Neural progenitor cell (in vitro differentiated cells): Measurements from ENCODE around the gene ADARB2. TPM values are rescaled to one million over a fixed set of nuclear protein-coding genes. Genes with fewer than 3 reads are reported as not detected.

Source experiments
- DNase-seq: peaks from one replicate; pipeline ENCODE4 v3.0.0-alpha.2; 2016; ENCODE audit warnings: low spot score
- H2AFZ ChIP-seq: fragments of 200-600 bp; sonication (generic); replicated peaks from 2 replicates; pipeline ENCODE4 v1.6.1; 2016; ENCODE audit warnings: antibody characterized with exemption
- H3F3A ChIP-seq: fragments of 200-600 bp; sonication (generic); 2 replicates; pipeline ENCODE4 v1.6.1; 2016; ENCODE audit warnings: antibody characterized with exemption, low read depth
- H3K27ac ChIP-seq: fragments of 200-600 bp; sonication (generic); 2 replicates; pipeline ENCODE4 v1.5.1; 2016; ENCODE audit warnings: mild to moderate bottlenecking
- H3K27me3 ChIP-seq: fragments of 200-600 bp; sonication (generic); 2 replicates; pipeline ENCODE4 v1.6.1; 2016; ENCODE audit warnings: mild to moderate bottlenecking, moderate library complexity
- H3K36me3 ChIP-seq: fragments of 200-600 bp; sonication (generic); 2 replicates; pipeline ENCODE4 v1.5.1; 2016
- H3K4me1 ChIP-seq: fragments of 200-600 bp; sonication (generic); 2 replicates; pipeline ENCODE4 v1.6.1; 2016; ENCODE audit warnings: mixed run types
- H3K4me2 ChIP-seq: fragments of 200-600 bp; sonication (generic); 2 replicates; pipeline ENCODE4 v1.6.1; 2016
- H3K4me3 ChIP-seq: fragments of 200-600 bp; sonication (generic); 2 replicates; pipeline ENCODE4 v1.5.1; 2016
- H3K79me2 ChIP-seq: fragments of 200-600 bp; sonication (generic); 2 replicates; pipeline ENCODE4 v1.6.1; 2016; ENCODE audit warnings: low read depth
- H3K9ac ChIP-seq: fragments of 200-600 bp; sonication (generic); 2 replicates; pipeline ENCODE4 v1.6.1; 2016
- H3K9me3 ChIP-seq: fragments of 200-600 bp; sonication (generic); 2 replicates; pipeline ENCODE4 v1.5.1; 2016; ENCODE audit warnings: low read depth
- H4K20me1 ChIP-seq: fragments of 200-600 bp; sonication (generic); 2 replicates; pipeline ENCODE4 v1.6.1; 2016; ENCODE audit warnings: low read depth
- H3K27ac Mint-ChIP-seq: 3 replicates; pipeline ENCODE4 v1.8.0; 2021; ENCODE audit warnings: mixed read lengths
- H3K27me3 Mint-ChIP-seq: 2 replicates; pipeline ENCODE4 v1.8.0; 2022; ENCODE audit warnings: low read depth, mild to moderate bottlenecking, inconsistent platforms, moderate library complexity, mixed read lengths; ENCODE audit not compliant: insufficient read depth
- H3K36me3 Mint-ChIP-seq: 3 replicates; pipeline ENCODE4 v1.8.0; 2021; ENCODE audit warnings: mixed read lengths
- H3K4me1 Mint-ChIP-seq: 3 replicates; pipeline ENCODE4 v1.8.0; 2021; ENCODE audit warnings: mixed read lengths
- H3K4me3 Mint-ChIP-seq: 3 replicates; pipeline ENCODE4 v1.8.0; 2021; ENCODE audit warnings: mild to moderate bottlenecking, moderate library complexity, mixed read lengths
- H3K9me3 Mint-ChIP-seq: 3 replicates; pipeline ENCODE4 v1.8.0; 2020; ENCODE audit warnings: mixed read lengths
- EZH2 ChIP-seq: fragments of 200-600 bp; sonication (generic); IDR thresholded peaks from 2 replicates; pipeline ENCODE4 v1.6.1; 2017; ENCODE audit warnings: antibody characterized with exemption, mild to moderate bottlenecking, moderate library complexity
- EZH2phosphoT487 ChIP-seq: fragments of 200-600 bp; sonication (generic); IDR thresholded peaks from 2 replicates; pipeline ENCODE4 v1.6.1; 2017; ENCODE audit warnings: antibody characterized with exemption
- total RNA-seq: library from RNA; depleted of rRNA; stranded (reverse); fragments of >200 nt; gene quantifications from 2 replicates; pipeline ENCODE4 v1.2.3, GENCODE V29; 2015; ENCODE audit warnings: low replicate concordance
- TF ChIP-seq, protein P1 (sequence below): fragments of 200-600 bp; sonication (generic); IDR thresholded peaks from 2 replicates; pipeline ENCODE4 v1.5.1; 2017; ENCODE audit warnings: antibody characterized with exemption, mild to moderate bottlenecking

Gene ADARB2
- total RNA-seq, 1 donor from 2014 or later: not detected

DNA sequence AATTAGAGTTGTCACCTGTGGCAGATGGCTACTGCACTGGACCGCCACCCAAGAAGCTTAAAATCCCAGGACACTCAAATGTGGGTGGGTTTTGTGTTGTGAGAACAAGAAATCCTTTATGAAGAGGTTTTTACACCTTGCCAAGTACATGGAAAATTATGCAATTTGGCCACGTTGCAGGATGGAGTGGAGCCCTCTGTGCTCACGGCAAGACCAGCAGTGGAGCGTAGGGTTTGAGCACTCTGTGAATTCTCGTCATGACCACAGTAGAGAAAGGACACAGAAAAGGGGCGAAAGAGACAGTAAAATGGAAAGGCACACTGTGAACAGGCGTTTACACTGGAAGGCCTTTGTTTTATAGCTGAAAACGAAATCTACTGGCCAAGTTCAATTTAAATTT lies 222.6 kb downstream of the ADARB2 start:
- no peak overlapping the region for H3K4me3 Mint-ChIP-seq
- Histone ChIP-seq H3K79me2 (no peaks in the 10 kb centered on the region), H2AFZ (no peak overlapping the region), H3K9ac (no peak overlapping the region), H3K36me3 (no peaks in the 10 kb centered on the region), H3K4me2 (no peak overlapping the region), H3F3A (no peaks in the 10 kb centered on the region), H3K27ac (no peak overlapping the region), H4K20me1 (no peaks in the 10 kb centered on the region), H3K4me3 (no peak overlapping the region), H3K27me3 (no peaks in the 10 kb centered on the region), H3K9me3 (no peaks in the 10 kb centered on the region), H3K4me1 (no peaks in the 10 kb centered on the region)
- H3K9me3 Mint-ChIP-seq: peaks cover 5% of the 10 kb centered on the region
- no peak for DNase-seq
- H3K27me3 Mint-ChIP-seq: peaks cover 7% of the 10 kb centered on the region
- no peak overlapping the region for H3K27ac Mint-ChIP-seq
- TF ChIP-seq EZH2phosphoT487 (no peak), EZH2 (no peak)
- TF ChIP-seq, protein P1, sequence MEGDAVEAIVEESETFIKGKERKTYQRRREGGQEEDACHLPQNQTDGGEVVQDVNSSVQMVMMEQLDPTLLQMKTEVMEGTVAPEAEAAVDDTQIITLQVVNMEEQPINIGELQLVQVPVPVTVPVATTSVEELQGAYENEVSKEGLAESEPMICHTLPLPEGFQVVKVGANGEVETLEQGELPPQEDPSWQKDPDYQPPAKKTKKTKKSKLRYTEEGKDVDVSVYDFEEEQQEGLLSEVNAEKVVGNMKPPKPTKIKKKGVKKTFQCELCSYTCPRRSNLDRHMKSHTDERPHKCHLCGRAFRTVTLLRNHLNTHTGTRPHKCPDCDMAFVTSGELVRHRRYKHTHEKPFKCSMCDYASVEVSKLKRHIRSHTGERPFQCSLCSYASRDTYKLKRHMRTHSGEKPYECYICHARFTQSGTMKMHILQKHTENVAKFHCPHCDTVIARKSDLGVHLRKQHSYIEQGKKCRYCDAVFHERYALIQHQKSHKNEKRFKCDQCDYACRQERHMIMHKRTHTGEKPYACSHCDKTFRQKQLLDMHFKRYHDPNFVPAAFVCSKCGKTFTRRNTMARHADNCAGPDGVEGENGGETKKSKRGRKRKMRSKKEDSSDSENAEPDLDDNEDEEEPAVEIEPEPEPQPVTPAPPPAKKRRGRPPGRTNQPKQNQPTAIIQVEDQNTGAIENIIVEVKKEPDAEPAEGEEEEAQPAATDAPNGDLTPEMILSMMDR: no peak
- H3K36me3 Mint-ChIP-seq: no peaks in the 10 kb centered on the region
- peaks cover 2% of the 10 kb centered on the region for H3K4me1 Mint-ChIP-seq

DNA sequence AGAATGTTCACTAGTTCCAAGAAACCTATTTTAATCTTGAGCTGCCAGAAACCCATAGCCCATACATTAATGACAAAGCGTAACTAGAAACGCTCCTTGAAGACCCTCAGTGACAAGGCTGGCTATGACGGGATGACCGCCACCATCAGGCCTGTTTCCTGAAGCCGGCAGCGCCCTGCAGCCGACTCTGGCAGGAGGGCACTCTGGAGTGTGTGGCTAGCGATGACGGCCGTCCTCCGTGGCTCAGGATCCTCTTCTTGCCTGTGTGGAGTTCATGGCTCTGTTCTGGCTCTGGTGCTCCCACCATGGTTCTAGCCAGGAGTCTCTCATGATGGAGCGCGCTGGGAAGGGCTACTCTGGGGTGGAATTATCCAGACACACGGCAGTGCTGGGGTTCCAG lies 224.1 kb downstream of the ADARB2 start:
- Histone ChIP-seq H3K4me1 (no peaks in the 10 kb centered on the region), H4K20me1 (no peaks in the 10 kb centered on the region), H3K9ac (no peak overlapping the region), H3K36me3 (no peaks in the 10 kb centered on the region), H3K4me2 (no peak overlapping the region), H3K79me2 (no peaks in the 10 kb centered on the region), H3K27ac (no peak overlapping the region), H2AFZ (no peak overlapping the region), H3K27me3 (no peaks in the 10 kb centered on the region), H3K4me3 (no peak overlapping the region), H3K9me3 (no peaks in the 10 kb centered on the region), H3F3A (no peaks in the 10 kb centered on the region)
- H3K27ac Mint-ChIP-seq: no peak overlapping the region
- no peaks in the 10 kb centered on the region for H3K36me3 Mint-ChIP-seq
- peaks cover 2% of the 10 kb centered on the region for H3K4me1 Mint-ChIP-seq
- peaks cover 4% of the 10 kb centered on the region for H3K27me3 Mint-ChIP-seq
- no peak for DNase-seq
- TF ChIP-seq, protein P1: no peak
- no peak for TF ChIP-seq EZH2phosphoT487
- no peak for TF ChIP-seq EZH2
- peaks cover 5% of the 10 kb centered on the region for H3K9me3 Mint-ChIP-seq
- no peak overlapping the region for H3K4me3 Mint-ChIP-seq

DNA sequence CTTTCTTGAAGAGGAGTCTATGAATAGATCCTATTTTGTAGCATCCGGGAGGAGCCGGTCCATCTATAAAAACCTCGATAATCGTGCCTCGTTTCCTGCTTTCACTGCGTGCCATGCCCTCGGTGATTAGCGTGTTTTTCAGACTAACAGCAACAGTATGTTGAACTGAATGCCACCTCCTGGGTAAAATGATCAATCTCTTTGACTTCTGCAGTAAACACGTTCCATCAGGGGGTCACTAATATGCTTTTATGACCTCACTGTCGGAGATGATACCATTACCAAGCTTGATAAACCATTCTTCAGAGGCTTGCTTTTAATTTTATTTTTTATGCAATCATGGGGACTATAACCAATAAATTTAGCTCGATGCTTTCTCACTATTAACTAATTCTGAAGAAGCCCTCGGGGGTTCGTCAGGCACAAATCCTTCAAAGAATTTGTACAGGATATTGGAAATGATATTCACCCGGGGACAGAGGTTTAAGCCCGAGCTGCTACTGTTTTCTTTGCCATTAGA lies 228.3 kb downstream of the ADARB2 start:
- Histone ChIP-seq H3K4me1 (no peaks in the 10 kb centered on the region), H3K9me3 (no peaks in the 10 kb centered on the region), H3K4me2 (no peak overlapping the region), H3K4me3 (no peak overlapping the region), H3K36me3 (no peaks in the 10 kb centered on the region), H3K9ac (no peak overlapping the region), H3K27me3 (no peaks in the 10 kb centered on the region), H4K20me1 (no peaks in the 10 kb centered on the region), H3K79me2 (no peaks in the 10 kb centered on the region), H3F3A (no peaks in the 10 kb centered on the region), H3K27ac (no peak overlapping the region), H2AFZ (no peak overlapping the region)
- peaks cover 3% of the 10 kb centered on the region for H3K9me3 Mint-ChIP-seq
- no peak overlapping the region for H3K4me3 Mint-ChIP-seq
- no peaks in the 10 kb centered on the region for H3K4me1 Mint-ChIP-seq
- no peaks in the 10 kb centered on the region for H3K27me3 Mint-ChIP-seq
- no peak for TF ChIP-seq EZH2
- TF ChIP-seq EZH2phosphoT487: no peak
- TF ChIP-seq, protein P1: no peak
- no peak overlapping the region for H3K27ac Mint-ChIP-seq
- no peak for DNase-seq
- no peaks in the 10 kb centered on the region for H3K36me3 Mint-ChIP-seq

DNA sequence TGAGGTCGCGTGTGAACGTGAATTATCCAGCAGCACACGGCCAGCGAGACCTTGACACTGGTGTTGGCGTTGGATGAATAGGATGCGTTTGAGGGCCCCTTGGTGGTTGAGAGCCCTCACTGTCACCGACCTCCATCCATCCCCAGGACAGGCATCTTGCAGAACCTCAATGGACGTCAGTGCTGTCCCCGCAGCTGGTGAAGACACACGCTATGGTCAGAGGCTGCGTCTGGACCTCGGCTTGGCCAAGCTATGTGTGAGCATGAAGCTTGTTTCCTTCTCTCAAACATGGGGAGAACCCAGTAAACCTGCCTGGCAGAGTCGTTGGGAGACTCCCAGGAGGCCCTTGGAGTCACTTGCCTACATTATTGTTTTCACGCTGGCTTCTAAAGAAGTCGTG lies 229.2 kb downstream of the ADARB2 start:
- H3K27ac Mint-ChIP-seq: no peak overlapping the region
- H3K79me2 ChIP-seq: no peaks in the 10 kb centered on the region
- H3K9ac ChIP-seq: no peak overlapping the region
- H3K4me3 ChIP-seq: no peak overlapping the region
- no peak overlapping the region for H2AFZ ChIP-seq
- H3K4me1 Mint-ChIP-seq: no peaks in the 10 kb centered on the region
- H3K4me1 ChIP-seq: no peaks in the 10 kb centered on the region
- no peaks in the 10 kb centered on the region for H3K36me3 ChIP-seq
- H3K4me3 Mint-ChIP-seq: no peak overlapping the region
- no peaks in the 10 kb centered on the region for H3K9me3 ChIP-seq
- H4K20me1 ChIP-seq: no peaks in the 10 kb centered on the region
- peaks cover 5% of the 10 kb centered on the region for H3K9me3 Mint-ChIP-seq
- no peaks in the 10 kb centered on the region for H3K36me3 Mint-ChIP-seq
- DNase-seq: no peak
- TF ChIP-seq EZH2 (no peak), EZH2phosphoT487 (no peak)
- TF ChIP-seq, protein P1: no peak
- H3K27ac ChIP-seq: no peak overlapping the region
- no peaks in the 10 kb centered on the region for H3K27me3 Mint-ChIP-seq
- no peaks in the 10 kb centered on the region for H3K27me3 ChIP-seq
- no peaks in the 10 kb centered on the region for H3F3A ChIP-seq
- H3K4me2 ChIP-seq: no peak overlapping the region
